Trophoblast cell (in vitro differentiated cells and primary cell): Measurements from ENCODE around the gene ADCY3.

Experiments used
- DNase-seq, 2 donors: peaks; one replicate each; pipeline ENCODE4 v3.0.0-alpha.2; 2016
- H2AFZ ChIP-seq: 2 replicates; pipeline ENCODE4 v1.6.1; 2013; ENCODE audit warnings: low read length, moderate library complexity, mild to moderate bottlenecking; ENCODE audit not compliant: insufficient read depth, poor library complexity
- H2AK5ac ChIP-seq: 2 replicates; pipeline ENCODE4 v1.6.1; 2013; ENCODE audit warnings: mild to moderate bottlenecking, low read length
- H2BK120ac ChIP-seq: 2 replicates; pipeline ENCODE4 v1.6.1; 2013; ENCODE audit warnings: low read length, mild to moderate bottlenecking, moderate library complexity; ENCODE audit not compliant: insufficient read depth, poor library complexity
- H2BK12ac ChIP-seq: 2 replicates; pipeline ENCODE4 v1.6.1; 2013; ENCODE audit warnings: mild to moderate bottlenecking, low read length, moderate library complexity
- H2BK5ac ChIP-seq: 2 replicates; pipeline ENCODE4 v1.6.1; 2013; ENCODE audit warnings: low read length, low read depth, moderate library complexity, mild to moderate bottlenecking; ENCODE audit not compliant: poor library complexity
- H3K14ac ChIP-seq: 2 replicates; pipeline ENCODE4 v1.6.1; 2013; ENCODE audit warnings: mild to moderate bottlenecking, low read length
- H3K18ac ChIP-seq: 2 replicates; pipeline ENCODE4 v1.6.1; 2013; ENCODE audit warnings: mild to moderate bottlenecking, low read length
- H3K23ac ChIP-seq: 2 replicates; pipeline ENCODE4 v1.6.1; 2013; ENCODE audit warnings: low read length
- H3K27ac ChIP-seq: 2 replicates; pipeline ENCODE4 v1.5.1; 2013; ENCODE audit warnings: low read depth, mild to moderate bottlenecking, inconsistent platforms, low read length, moderate library complexity
- H3K27me3 ChIP-seq: 2 replicates; pipeline ENCODE4 v1.6.1; 2013; ENCODE audit warnings: inconsistent platforms, mild to moderate bottlenecking, low read length, moderate library complexity; ENCODE audit not compliant: insufficient read depth
- H3K36me3 ChIP-seq, 2 experiments: 1 replicate in 1 of 2; 2 replicates in 1 of 2; pipeline ENCODE4 v1.6.1; 2013; ENCODE audit warnings: low read length in 2 of 2, mild to moderate bottlenecking in 2 of 2, moderate library complexity in 1 of 2; ENCODE audit not compliant: insufficient read depth in 2 of 2, control insufficient read depth in 1 of 2
- H3K4ac ChIP-seq: 2 replicates; pipeline ENCODE4 v1.6.1; 2013; ENCODE audit warnings: low read depth, mild to moderate bottlenecking, low read length, moderate library complexity
- H3K4me1 ChIP-seq, 2 experiments: 1 replicate in 1 of 2; 2 replicates in 1 of 2; pipeline ENCODE4 v1.6.1; 2013; ENCODE audit warnings: low read length in 2 of 2, mild to moderate bottlenecking in 2 of 2, moderate library complexity in 1 of 2; ENCODE audit not compliant: insufficient read depth in 2 of 2, control insufficient read depth in 1 of 2
- H3K4me2 ChIP-seq: 2 replicates; pipeline ENCODE4 v1.6.1; 2013; ENCODE audit warnings: inconsistent platforms, mild to moderate bottlenecking, low read length, moderate library complexity
- H3K4me3 ChIP-seq: 2 replicates; pipeline ENCODE4 v1.5.1; 2013; ENCODE audit warnings: mild to moderate bottlenecking, low read depth, low read length, inconsistent platforms
- H3K79me1 ChIP-seq: one replicate; pipeline ENCODE4 v1.6.1; 2013; ENCODE audit warnings: low read length
- H3K79me2 ChIP-seq: 2 replicates; pipeline ENCODE4 v1.6.1; 2013; ENCODE audit warnings: low read length, mild to moderate bottlenecking; ENCODE audit not compliant: control insufficient read depth, insufficient read depth, poor library complexity
- H3K9ac ChIP-seq: 2 replicates; pipeline ENCODE4 v1.6.1; 2013; ENCODE audit warnings: mild to moderate bottlenecking, low read length
- H3K9me3 ChIP-seq: 2 replicates; pipeline ENCODE4 v1.6.1; 2013; ENCODE audit warnings: low read depth, mild to moderate bottlenecking, control low read depth, inconsistent platforms, low read length; ENCODE audit not compliant: insufficient read depth
- H4K12ac ChIP-seq: 2 replicates; pipeline ENCODE4 v1.6.1; 2013; ENCODE audit warnings: low read depth, mild to moderate bottlenecking, low read length, moderate library complexity
- H4K8ac ChIP-seq: 2 replicates; pipeline ENCODE4 v1.6.1; 2013; ENCODE audit warnings: low read depth, mild to moderate bottlenecking, low read length, moderate library complexity
- H4K91ac ChIP-seq: one replicate; pipeline ENCODE4 v1.6.1; 2013; ENCODE audit warnings: low read depth, mild to moderate bottlenecking, low read length, moderate library complexity
- WGBS: extraction: QIAGEN DNeasy Blood & Tissue Kit; methylation state at CpG from one replicate; pipeline ENCODE4 v1.1.7; 2013; ENCODE audit warnings: missing lambda C conversion rate; ENCODE audit not compliant: insufficient read length, insufficient coverage; ENCODE audit errors: extremely low coverage; 5-methylcytosine and 5-hydroxymethylcytosine counted together

ADCY3 gene

DNA sequence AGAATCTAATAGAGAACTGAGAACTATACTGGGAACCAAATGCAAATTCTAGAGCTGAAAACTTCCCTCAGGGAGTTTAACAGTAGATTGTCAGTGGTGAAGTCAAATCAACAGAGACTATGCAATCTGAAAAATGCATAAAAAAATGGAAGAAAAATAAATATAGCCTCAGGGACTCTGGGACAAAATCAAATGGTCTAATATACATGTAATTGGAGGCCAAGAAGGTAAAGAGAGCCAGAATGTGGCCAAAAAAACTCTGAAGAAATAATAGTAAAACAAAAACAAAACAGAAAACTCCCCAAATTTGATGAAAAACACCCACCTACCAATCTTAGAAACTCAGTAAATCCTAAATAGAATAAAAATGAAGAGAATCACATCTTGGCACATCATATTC is 35.2 kb upstream of the ADCY3 start:
- Histone ChIP-seq H3K23ac (no peak overlapping the region), H3K79me1 (no peaks in the 10 kb centered on the region), H4K91ac (no peak overlapping the region), H3K4me1 (no peaks in the 10 kb centered on the region), H3K27ac (no peak overlapping the region), H2AFZ (no peak overlapping the region), H3K9me3 (no peaks in the 10 kb centered on the region), H4K12ac (no peak overlapping the region), H2BK120ac (no peak overlapping the region), H3K4me3 (no peak overlapping the region), H3K9ac (no peak overlapping the region), H4K8ac (no peak overlapping the region), H3K27me3 (no peaks in the 10 kb centered on the region), H3K18ac (no peak overlapping the region), H2AK5ac (no peak overlapping the region), H3K36me3 (peaks cover 11 to 15% of the 10 kb centered on the region in 2 experiments), H2BK5ac (no peak overlapping the region), H3K4me2 (no peak overlapping the region), H3K14ac (no peak overlapping the region), H3K4ac (no peak overlapping the region), H3K79me2 (no peaks in the 10 kb centered on the region), H2BK12ac (no peak overlapping the region)
- no peak for DNase-seq

GRCh38 chr2:24950102-24950501 is 30.1 kb upstream of the ADCY3 start:
- Histone ChIP-seq H3K9me3 (no peaks in the 10 kb centered on the region), H3K4ac (no peak overlapping the region), H3K36me3 (peaks cover 10 to 16% of the 10 kb centered on the region in 2 experiments), H4K91ac (no peak overlapping the region), H3K18ac (no peak overlapping the region), H2AK5ac (no peak overlapping the region), H3K23ac (no peak overlapping the region), H2BK120ac (no peak overlapping the region), H2BK12ac (no peak overlapping the region), H3K27ac (no peak overlapping the region), H3K9ac (no peak overlapping the region), H3K27me3 (no peaks in the 10 kb centered on the region), H2BK5ac (no peak overlapping the region), H3K79me1 (no peaks in the 10 kb centered on the region), H3K14ac (no peak overlapping the region), H3K4me1 (no peaks in the 10 kb centered on the region), H2AFZ (no peak overlapping the region), H3K4me2 (no peak overlapping the region), H3K79me2 (no peaks in the 10 kb centered on the region), H4K8ac (no peak overlapping the region), H3K4me3 (no peak overlapping the region), H4K12ac (no peak overlapping the region)
- no CpG with 5 or more reads among the region's 7 CpGs for WGBS
- no peak for DNase-seq

DNA sequence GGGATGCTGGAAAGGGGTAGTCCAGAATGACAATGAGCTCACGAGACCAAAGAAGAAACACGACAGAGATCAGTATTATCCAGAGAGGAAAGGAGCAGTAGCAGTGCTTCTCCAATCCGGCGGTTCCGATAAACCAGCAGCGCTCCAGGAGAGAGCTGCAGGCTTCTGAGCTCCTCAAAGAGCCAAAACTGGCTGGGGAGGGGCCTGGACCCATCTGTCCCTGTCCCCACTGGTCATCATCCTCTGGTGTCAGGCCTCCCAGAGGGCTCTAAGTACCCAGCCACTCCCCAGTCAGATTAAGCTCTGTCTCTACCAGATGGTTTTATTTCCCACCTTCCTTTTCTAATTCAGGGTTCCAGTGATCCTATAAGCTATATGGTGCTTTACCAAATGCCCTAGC is 28.5 kb upstream of the ADCY3 start:
- H4K12ac ChIP-seq, result no peak overlapping the region
- H3K9ac ChIP-seq, result no peak overlapping the region
- H3K4me1 ChIP-seq, result no peaks in the 10 kb centered on the region
- no peak overlapping the region for H3K27ac ChIP-seq
- no peak overlapping the region for H2BK120ac ChIP-seq
- H3K14ac ChIP-seq, result no peak overlapping the region
- no peaks in the 10 kb centered on the region for H3K79me1 ChIP-seq
- no peaks in the 10 kb centered on the region for H3K79me2 ChIP-seq
- H4K8ac ChIP-seq, result no peak overlapping the region
- H2AK5ac ChIP-seq, result no peak overlapping the region
- no CpG with 5 or more reads among the region's 6 CpGs for WGBS
- DNase-seq, result no peak
- no peak overlapping the region for H3K18ac ChIP-seq
- H3K27me3 ChIP-seq, result no peaks in the 10 kb centered on the region
- no peak overlapping the region for H3K23ac ChIP-seq
- H3K4me3 ChIP-seq, result no peak overlapping the region
- no peak overlapping the region for H3K4me2 ChIP-seq
- H3K4ac ChIP-seq, result no peak overlapping the region
- no peak overlapping the region for H2AFZ ChIP-seq
- H3K9me3 ChIP-seq, result no peaks in the 10 kb centered on the region
- peaks cover 6 to 12% of the 10 kb centered on the region in 2 experiments for H3K36me3 ChIP-seq
- no peak overlapping the region for H2BK12ac ChIP-seq
- H4K91ac ChIP-seq, result no peak overlapping the region
- H2BK5ac ChIP-seq, result no peak overlapping the region

DNA sequence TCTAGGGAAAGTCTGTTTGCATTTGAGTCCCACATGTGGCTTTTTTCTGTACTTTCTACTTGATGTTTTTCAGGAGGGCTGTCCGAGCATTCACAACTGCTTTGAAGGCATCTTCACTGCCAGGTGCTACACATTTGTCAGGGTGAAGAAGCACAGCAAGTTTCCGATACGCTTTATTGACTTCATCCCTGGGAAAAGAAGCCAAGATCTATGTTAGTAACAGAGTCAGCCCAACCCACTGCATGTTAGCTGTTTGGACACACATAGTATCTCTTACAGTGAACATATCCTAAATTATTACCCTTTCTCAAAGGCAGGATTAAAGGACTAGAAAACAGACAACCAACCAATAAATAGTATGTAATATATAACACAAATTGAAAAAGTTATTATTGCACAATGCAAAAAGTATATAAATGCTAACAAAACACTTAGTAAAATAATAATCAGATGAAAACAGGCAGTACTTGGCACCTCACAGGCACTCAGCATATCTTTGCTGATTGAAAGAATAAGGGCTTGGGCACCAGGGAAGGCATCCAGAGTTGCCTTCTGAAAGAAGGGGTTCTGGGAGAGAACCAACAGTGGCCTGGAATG is 27.6 kb upstream of the ADCY3 start:
- Histone ChIP-seq H3K27ac (no peak overlapping the region), H3K4me3 (no peak overlapping the region), H3K9me3 (no peaks in the 10 kb centered on the region), H3K27me3 (no peaks in the 10 kb centered on the region), H3K14ac (no peak overlapping the region), H3K23ac (no peak overlapping the region), H2BK5ac (no peak overlapping the region), H4K12ac (no peak overlapping the region), H2BK120ac (no peak overlapping the region), H3K4ac (no peak overlapping the region), H3K79me1 (no peaks in the 10 kb centered on the region), H2AFZ (no peak overlapping the region), H3K9ac (peak overlapping the region; percentile 68), H3K79me2 (no peaks in the 10 kb centered on the region), H4K91ac (no peak overlapping the region), H2AK5ac (no peak overlapping the region), H4K8ac (no peak overlapping the region), H3K18ac (no peak overlapping the region), H3K36me3 (peaks cover 6 to 12% of the 10 kb centered on the region in 2 experiments), H3K4me2 (no peak overlapping the region), H2BK12ac (no peak overlapping the region), H3K4me1 (no peaks in the 10 kb centered on the region)
- WGBS, result no CpG with 5 or more reads among the region's 3 CpGs
- DNase-seq, result no peak
